Fibroblast of the aortic adventitia (primary cell): ENCODE data around the gene CTAG1B. TPM values are rescaled to one million over a fixed set of nuclear protein-coding genes. Genes with fewer than 3 reads are reported as not detected.
"Not testable (repeated sequence)": the region's sequence is repeated elsewhere in the genome, so short reads cannot be mapped to it uniquely, and the experiment has no call there.

Experiments used
- DNase-seq: peaks from one replicate; pipeline ENCODE4 v3.0.0-alpha.2; 2010; ENCODE audit warnings: low read depth
- H3K4me3 ChIP-seq: 2 replicates; pipeline ENCODE4 v1.5.1; 2011; ENCODE audit warnings: low read depth, mild to moderate bottlenecking, control low read depth, low read length, moderate library complexity
- total RNA-seq: library from RNA; depleted of rRNA; stranded (reverse); fragments of >200 nt; gene quantifications from 2 replicates; pipeline ENCODE4 v1.2.3, GENCODE V29; 2012; ENCODE audit warnings: low replicate concordance
- TF ChIP-seq, protein P1 (sequence below): IDR thresholded peaks from 2 replicates; pipeline ENCODE4 v1.5.1; 2011; ENCODE audit warnings: mild to moderate bottlenecking, low read length, control low read depth, inconsistent platforms; ENCODE audit not compliant: insufficient read depth

The CTAG1B gene
- not detected in 2 replicates for total RNA-seq

DNA sequence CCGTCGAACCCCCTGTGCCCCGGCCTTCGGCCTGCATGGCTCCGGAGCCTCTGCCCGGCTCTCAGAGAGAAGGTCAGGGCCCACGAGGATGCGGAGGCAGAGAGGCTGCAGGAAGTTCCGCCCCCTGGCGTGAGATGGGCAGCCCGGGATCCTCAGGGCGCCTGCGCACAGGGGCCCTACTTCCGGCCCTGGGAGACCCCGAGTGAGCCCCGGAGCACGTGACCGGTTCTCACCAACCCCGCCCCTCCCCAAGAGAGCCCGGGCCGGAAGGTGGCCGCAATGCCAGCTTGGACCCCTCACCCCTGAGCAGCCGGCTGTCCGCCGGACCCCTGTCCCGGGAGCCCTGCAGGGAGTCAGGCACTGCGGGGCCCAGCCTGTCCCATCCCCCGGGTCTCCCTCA lies at the start of gene CTAG1B:
Gene CTAG1B, minus strand, starts transcription at position 101 of the 400 bp plus-strand sequence. Its CDS starts 64 bp downstream, at position 37.
- H3K4me3 ChIP-seq = not testable (repeated sequence)

GRCh38 chrX:154661899-154662298 lies 42.8 kb upstream of the CTAG1B start:
- TF ChIP-seq, protein P1, sequence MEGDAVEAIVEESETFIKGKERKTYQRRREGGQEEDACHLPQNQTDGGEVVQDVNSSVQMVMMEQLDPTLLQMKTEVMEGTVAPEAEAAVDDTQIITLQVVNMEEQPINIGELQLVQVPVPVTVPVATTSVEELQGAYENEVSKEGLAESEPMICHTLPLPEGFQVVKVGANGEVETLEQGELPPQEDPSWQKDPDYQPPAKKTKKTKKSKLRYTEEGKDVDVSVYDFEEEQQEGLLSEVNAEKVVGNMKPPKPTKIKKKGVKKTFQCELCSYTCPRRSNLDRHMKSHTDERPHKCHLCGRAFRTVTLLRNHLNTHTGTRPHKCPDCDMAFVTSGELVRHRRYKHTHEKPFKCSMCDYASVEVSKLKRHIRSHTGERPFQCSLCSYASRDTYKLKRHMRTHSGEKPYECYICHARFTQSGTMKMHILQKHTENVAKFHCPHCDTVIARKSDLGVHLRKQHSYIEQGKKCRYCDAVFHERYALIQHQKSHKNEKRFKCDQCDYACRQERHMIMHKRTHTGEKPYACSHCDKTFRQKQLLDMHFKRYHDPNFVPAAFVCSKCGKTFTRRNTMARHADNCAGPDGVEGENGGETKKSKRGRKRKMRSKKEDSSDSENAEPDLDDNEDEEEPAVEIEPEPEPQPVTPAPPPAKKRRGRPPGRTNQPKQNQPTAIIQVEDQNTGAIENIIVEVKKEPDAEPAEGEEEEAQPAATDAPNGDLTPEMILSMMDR = no peak
- H3K4me3 ChIP-seq = no peak overlapping the region
- no peak for DNase-seq

More for the DNA sequence above, at the start of gene CTAG1B:
- not testable (repeated sequence) for DNase-seq

DNA sequence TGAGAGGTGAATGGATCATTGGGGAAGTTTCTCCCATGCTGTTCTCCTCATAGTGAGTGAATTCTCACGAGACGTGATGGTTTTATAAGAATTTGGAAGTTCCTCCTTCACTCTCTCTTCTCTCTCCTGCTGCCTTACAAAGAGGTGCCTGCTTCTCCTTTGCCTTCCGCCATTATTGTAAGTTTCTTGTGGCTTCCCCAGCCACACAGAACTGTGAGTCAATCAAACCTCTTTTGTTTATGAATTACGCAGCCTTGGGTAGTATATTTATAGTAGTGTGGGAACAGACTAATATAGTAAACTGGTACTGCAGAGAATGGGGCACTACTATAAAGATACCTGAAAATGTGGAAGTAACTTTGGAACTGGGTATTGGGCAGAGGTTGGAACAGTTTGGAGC lies 42.1 kb upstream of the CTAG1B start:
- no peak overlapping the region for H3K4me3 ChIP-seq
- TF ChIP-seq, protein P1 = no peak
- DNase-seq = no peak

DNA sequence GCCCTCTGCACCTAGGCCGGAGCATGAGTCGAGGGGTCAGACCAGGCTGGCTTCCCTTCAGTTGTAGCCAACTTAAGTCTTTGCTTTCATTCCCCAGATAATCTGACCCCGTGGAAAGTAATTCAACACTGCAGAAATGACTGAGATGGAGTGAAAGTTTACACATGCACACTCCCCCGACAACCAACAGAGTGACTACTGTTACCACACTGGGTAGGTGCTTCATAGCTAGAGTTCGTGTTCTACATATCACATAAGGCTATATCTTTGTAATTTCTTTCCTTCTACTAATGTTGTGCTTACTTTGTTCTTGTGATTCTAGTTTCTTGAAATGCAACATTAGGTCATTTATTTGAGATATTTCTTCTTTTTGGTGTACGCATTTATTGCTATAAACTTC lies 41.5 kb upstream of the CTAG1B start:
- no peak overlapping the region for H3K4me3 ChIP-seq
- TF ChIP-seq, protein P1 = no peak
- DNase-seq = no peak

GRCh38 chrX:154658957-154659356 lies 39.9 kb upstream of the CTAG1B start:
- TF ChIP-seq, protein P1 = no peak
- no peak for DNase-seq
- H3K4me3 ChIP-seq = no peak overlapping the region

DNA sequence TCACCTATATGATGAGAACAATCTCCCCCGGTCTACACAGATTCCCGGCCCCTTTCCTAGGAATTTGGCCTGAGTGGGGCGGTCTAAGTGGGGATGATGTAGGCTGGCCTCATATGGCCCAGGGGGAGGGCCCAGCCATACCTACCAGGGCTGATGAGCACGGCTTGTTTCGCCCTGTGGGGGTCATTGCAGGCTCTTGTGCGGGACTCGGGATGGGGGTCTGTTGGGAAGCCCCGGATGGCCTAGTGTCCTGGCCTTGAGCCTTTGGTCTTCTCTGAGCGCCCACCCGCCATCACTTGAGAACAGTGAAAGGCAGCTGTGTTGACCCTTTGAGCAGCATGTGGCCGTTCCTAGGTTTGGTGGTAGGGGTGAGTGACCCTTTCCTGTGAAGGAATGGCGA lies 39.1 kb upstream of the CTAG1B start:
- no peak for DNase-seq
- H3K4me3 ChIP-seq = no peak overlapping the region
- TF ChIP-seq, protein P1 = no peak

GRCh38 chrX:154657226-154657805 lies 38.2 kb upstream of the CTAG1B start:
- no peak for DNase-seq
- TF ChIP-seq, protein P1 = no peak
- no peak overlapping the region for H3K4me3 ChIP-seq
